NT2/D1 (cell line): ENCODE data around the gene AFG3L2.

Experiments
- YY1 ChIP-seq: IDR thresholded peaks from 2 replicates; pipeline ENCODE4 v1.6.1; 2011; ENCODE audit not compliant: insufficient read length, insufficient read depth
- ZNF274 ChIP-seq: IDR thresholded peaks from 2 replicates; pipeline ENCODE4 v1.6.1; 2011; ENCODE audit warnings: mild to moderate bottlenecking, low read depth, low read length

- TF ChIP-seq ZNF274 (no peak), YY1 (no peak)
These were observed 58.7 kb downstream of the AFG3L2 start for GRCh38 chr18:12318334-12318697.
